Posterior cingulate gyrus (tissue), 11 donors: ENCODE results near the gene PPP2R5E.
A peak's percentile ranks its signal among the peaks of the same experiment; 100 is the strongest.
"Not testable (repeated sequence)": the region's sequence is repeated elsewhere in the genome, so short reads cannot be mapped to it uniquely, and the experiment has no call there.

Source experiments
- DNase-seq, 10 donors: peaks; one replicate each; pipeline versions ENCODE4 v3.0.0 to v3.0.0-alpha.2; 2020 to 2021; ENCODE audit warnings: mixed read lengths in 3 of 10
- intact Hi-C: fragments of 100-400 bp; cut with DNase I; formaldehyde crosslinking; loops from one replicate; pipeline ENCODE4 v1.15.1; 2023

The PPP2R5E gene

GRCh38 chr14:63543000-63543825 is at the start of gene PPP2R5E:
PPP2R5E (minus strand) TSS chr14:63543377; CDS start chr14:63539685, 3,692 bp downstream.
- DNase-seq: peak; percentile 97 to 100 (median 98)
- intact Hi-C loops: loop anchor here (1.0 kb wide), 3 partner anchors 99 to 184 kb away; no protein-coding TSS in a partner anchor

GRCh38 chr14:63583046-63583445 is 39.9 kb upstream of the PPP2R5E start:
- DNase-seq, intact Hi-C loops: not testable (repeated sequence)

GRCh38 chr14:63581491-63581890 is 38.3 kb upstream of the PPP2R5E start:
- intact Hi-C loops: no loop called here

DNA sequence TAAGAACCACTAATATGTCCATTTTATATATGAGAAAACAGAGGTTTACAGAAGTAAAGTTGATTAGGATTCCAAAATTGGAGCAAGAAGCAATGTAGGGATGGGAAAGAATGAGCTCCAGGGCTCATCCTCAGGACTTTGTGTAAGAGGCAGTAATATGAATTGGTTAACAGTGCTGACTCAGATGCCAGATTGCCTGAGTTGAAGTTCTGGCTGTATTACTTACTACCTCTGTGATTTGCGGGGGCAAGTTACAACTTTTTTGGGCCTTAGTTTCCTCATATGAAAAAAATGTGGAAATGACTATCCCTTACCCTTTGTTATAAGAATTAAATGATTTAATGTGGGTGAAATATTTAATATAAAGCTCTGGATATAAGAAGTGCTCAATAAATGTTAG is 35.1 kb upstream of the PPP2R5E start:
- intact Hi-C loops: no loop called here

More at GRCh38 chr14:63581491-63581890, 38.3 kb upstream of the PPP2R5E start:
- DNase-seq: no peak

DNA sequence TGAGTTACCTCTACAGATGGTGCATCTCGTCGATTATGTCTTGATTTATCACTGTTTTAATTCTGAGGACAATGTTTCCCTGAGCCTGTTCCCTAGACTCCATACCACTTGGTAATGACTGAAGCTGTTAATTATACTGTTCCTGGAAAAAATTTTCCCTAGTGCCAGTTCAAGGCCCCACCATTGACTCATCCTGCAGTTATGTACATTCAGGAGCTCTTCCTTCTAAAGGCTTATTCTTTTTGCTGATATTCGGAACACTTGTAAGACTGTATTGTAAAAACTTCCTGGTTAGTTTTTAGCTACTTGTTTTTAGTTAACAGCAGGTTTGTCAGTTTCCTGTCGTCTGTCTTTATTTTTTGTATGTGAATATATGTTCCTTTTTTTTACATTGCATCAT is 30.4 kb upstream of the PPP2R5E start:
- intact Hi-C loops: no loop called here
- DNase-seq: no peak

More for the DNA sequence above, 35.1 kb upstream of the PPP2R5E start:
- no peak for DNase-seq

DNA sequence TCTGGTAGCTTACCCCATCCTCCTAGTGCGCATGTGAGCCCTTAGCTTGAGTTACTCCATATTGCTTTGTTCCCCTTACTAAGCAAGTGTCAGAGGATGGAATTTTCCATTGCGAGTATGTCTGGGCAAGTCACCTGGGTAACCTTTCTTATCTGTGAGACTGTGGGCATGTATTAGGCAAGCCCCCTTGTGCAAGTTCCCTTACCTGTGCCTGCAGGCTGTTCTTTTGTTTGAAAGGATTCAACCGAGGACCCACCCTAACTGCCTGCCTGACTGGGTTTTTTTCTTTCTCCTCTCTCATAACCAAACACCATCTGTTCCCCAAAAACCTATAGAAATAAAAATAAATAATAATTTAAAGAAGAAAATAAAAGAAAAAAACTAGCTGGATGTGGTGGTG is 22.3 kb upstream of the PPP2R5E start:
- intact Hi-C loops: no loop called here
- no peak for DNase-seq

GRCh38 chr14:63564318-63564717 is 21.1 kb upstream of the PPP2R5E start:
- intact Hi-C loops: no loop called here
- DNase-seq: no peak

GRCh38 chr14:63563370-63564026 is 20.3 kb upstream of the PPP2R5E start:
- DNase-seq: no peak
- intact Hi-C loops: no loop called here

GRCh38 chr14:63562405-63562804 is 19.2 kb upstream of the PPP2R5E start:
- intact Hi-C loops: no loop called here
- DNase-seq: no peak

DNA sequence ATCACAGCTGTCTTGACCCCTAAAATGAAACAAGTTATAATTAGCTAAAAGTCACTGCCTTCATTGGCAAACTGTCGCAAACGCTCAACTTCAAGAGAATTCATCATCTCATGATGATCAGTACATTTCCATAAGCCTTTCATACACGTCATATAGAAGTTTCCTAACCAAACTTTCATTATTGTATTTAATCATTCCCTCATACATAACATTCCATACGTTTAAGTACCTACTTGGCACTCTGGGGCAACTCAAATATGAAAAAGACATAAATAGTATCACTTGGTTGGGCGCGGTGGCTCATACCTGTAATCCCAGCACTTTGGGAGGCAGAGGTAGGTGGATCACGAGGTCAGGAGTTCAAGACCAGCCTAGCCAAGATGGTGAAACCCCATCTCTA is 12.4 kb upstream of the PPP2R5E start:
- DNase-seq: peak in 1 of 10 donors; percentile 2
- intact Hi-C loops: no loop called here

- intact Hi-C loops: no loop called here
- DNase-seq: no peak
Observed at GRCh38 chr14:63551332-63551731, 8.2 kb upstream of the PPP2R5E start.

DNA sequence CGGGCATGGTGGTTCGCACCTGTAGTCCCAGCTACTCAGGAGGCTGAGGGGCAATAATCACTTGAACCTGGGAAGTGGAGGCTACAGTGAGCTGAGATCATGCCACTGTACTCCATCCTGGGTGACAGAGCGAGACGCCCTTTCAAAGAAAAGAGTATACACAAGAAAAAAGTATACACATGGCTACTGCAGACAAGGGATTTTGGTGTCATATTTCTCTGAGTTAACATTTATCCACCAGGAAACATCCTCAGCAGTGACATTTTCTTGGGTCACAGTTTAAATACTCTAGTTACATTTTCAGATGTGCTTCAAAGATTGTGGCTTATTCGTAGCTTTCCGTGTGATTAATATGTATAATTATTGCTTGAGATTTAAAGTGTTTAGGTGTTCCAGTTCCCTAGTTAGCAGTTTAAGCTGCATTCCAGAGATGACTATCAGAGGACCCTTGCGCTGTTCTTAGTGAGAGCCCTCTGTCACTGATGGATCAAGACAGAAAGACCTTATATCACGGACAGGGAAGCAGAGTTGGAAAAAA is 4.7 kb upstream of the PPP2R5E start:
- no peak for DNase-seq
- intact Hi-C loops: no loop called here

GRCh38 chr14:63545431-63545830 is 2.3 kb upstream of the PPP2R5E start:
- no peak for DNase-seq
- intact Hi-C loops: no loop called here

DNA sequence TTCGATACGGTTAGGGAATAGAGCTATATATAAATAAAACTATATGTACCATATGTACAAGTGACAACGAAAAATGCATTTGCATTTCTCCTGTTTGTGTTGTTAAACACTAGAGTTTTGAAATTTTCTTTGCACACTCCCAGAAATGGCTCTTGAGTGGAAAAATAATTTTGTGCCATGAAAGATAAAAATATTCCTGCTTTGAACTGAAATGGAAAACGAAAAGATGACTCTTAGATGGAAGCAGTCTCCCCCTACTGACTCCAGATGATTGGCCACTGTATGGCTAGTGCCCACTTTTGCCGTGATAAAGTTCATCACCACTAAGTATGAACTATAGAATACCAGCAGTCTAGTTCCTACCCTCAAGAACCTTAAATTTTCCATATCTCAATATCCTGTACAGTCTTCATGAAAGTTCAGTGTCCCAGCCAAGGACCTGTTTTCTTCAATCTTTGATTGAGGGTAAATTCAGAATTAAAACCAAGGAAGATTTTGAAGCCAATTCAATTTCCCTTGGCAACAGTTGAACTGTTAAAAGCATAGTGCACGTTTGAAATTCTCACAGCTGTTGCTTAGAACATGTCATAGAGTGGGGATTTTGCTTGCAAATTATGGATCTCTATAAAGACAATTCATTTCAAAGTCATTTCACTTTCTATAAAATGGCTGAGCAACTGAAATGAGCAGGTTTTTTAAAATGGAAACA is 1.6 kb upstream of the PPP2R5E start:
- peak in 1 of 10 donors; percentile 15 for DNase-seq
- intact Hi-C loops: no loop called here

DNA sequence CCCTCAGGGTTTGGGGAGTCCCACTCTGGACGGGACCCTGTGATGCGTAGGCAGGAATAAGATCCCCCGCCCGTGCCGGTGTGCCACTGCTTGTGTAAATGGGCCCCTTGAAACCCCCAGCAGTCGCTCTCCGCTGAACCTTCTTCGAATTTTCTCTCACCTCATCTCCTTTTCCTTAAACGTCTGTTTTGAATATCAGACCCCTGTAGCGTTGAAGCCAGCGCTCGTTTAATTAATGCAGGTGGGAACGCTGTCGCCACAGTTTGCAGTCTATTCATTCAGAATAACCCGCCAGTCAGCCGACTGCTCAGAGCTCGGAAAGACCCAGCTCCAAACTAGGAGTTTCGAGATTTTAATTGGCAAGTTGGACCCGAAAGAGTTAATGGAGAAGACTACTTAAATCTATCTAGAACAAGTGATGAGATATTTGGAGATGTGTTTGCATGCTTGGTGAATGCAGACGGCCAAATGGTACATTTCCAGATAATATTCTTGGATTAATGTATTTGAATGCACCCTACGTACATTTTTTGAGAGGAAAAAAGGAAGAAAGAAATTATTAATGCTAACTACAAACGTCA is 739 bp upstream of the PPP2R5E start:
- intact Hi-C loops: loop anchor here (1.0 kb wide), 3 partner anchors 98 to 183 kb away; no protein-coding TSS in a partner anchor
- DNase-seq: no peak

DNA sequence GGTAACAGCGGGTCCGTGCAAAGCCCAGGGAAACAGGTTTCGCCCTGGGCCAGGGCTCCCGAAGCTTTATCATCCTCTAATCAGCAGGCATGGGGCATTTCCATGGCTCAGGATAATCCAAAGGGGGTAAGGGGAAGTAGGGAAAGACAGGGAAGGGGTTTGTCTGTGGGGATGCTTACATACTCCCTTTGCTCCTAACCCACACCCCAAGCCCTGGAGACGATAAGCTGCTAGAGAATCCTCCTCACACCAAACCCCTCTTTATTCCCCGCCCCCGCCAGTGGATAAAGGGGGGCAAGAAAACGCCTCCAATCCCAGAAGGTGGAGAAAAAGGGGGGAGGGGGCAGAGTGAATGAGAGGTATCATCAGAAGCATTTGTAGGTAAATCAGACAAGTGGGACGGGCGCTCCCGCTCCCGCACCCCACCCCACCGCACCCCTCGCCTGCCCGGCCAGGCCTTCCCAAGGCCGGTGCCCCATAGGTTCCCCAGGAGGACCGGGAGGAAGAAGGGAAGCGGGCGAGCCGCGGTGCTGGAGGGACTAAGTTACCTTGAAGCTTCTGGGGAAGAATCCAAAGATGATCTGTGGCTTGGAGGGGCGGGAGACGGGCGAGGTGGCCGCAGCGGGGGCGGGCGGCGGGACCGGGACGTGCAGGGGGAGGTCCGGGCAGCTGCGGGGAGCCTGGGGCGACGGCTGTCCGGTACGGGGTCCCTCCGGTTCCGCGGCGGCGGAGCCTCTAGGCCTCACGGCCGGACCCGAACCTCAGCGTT is 762 bp downstream of the PPP2R5E start:
- intact Hi-C loops: no loop called here

GRCh38 chr14:63535918-63536317 is 7.3 kb downstream of the PPP2R5E start:
- intact Hi-C loops: no loop called here
- no peak for DNase-seq

More for the DNA sequence above, 762 bp downstream of the PPP2R5E start:
- DNase-seq: peak in 5 of 10 donors; percentile 9 to 85 (median 19)

DNA sequence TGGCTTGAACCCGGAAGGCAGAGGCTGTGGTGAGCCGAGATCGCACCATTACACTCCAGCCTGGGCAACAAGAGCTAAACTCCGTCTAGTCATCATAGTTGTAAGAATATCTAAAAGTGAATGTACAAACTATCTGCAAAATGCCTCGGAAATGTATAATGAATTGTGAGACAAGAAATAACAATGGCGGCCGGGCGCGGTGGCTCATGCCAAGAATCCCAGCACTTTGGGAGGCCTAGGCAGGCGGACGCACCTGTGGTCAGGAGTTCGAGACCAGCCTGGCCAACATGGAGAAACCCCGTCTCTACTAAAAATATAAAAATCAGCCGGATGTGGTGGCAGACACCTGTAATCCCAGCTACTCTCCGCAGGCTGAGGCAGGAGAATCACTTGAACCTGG is 9.7 kb downstream of the PPP2R5E start:
- no peak for DNase-seq
- intact Hi-C loops: no loop called here

- intact Hi-C loops: no loop called here
- peak in 1 of 10 donors; percentile 7 for DNase-seq
Observed at GRCh38 chr14:63524537-63525155, 18.5 kb downstream of the PPP2R5E start.
